H1 (cell line): ENCODE measurements around the gene SKIC8. TPM values are rescaled to one million over a fixed set of nuclear protein-coding genes. Genes with fewer than 3 reads are reported as not detected.

Experiments
- E2F6 ChIP-seq: IDR thresholded peaks from 2 replicates; pipeline ENCODE4 v1.6.1; 2012; ENCODE audit warnings: inconsistent platforms
- GABPA ChIP-seq: IDR thresholded peaks from 2 replicates; pipeline ENCODE4 v1.6.1; 2011; ENCODE audit warnings: mild to moderate bottlenecking, low read length, moderate library complexity, borderline replicate concordance; ENCODE audit not compliant: insufficient read depth
- HDAC6 ChIP-seq: IDR thresholded peaks from one replicate; pipeline ENCODE4 v1.7.1; 2012; ENCODE audit warnings: low read depth, mild to moderate bottlenecking, inconsistent platforms, low read length, moderate library complexity
- KDM5A ChIP-seq: fragments of 200-600 bp; IDR thresholded peaks from 2 replicates; pipeline ENCODE4 v1.7.1; 2012; ENCODE audit warnings: mild to moderate bottlenecking, low read length, inconsistent platforms, mixed read lengths
- RFX5 ChIP-seq: IDR thresholded peaks from 2 replicates; pipeline ENCODE4 v1.6.1; 2011; ENCODE audit warnings: low read depth, low read length, improper control_type of control experiment, borderline replicate concordance
- SIRT6 ChIP-seq: IDR thresholded peaks from one replicate; pipeline ENCODE4 v1.7.1; 2012; ENCODE audit warnings: low read length, inconsistent platforms
- TAF1 ChIP-seq: IDR thresholded peaks from 2 replicates; pipeline ENCODE4 v1.6.1; 2011; ENCODE audit warnings: mild to moderate bottlenecking, low read depth, low read length
- polyA plus RNA-seq, 7 experiments: library from polyadenylated mRNA; depleted of rRNA in 3 of 7; stranded (reverse) in 5 of 7; unstranded in 2 of 7; fragments of >200 nt in 5 of 7; fragments of 200-250 nt in 2 of 7; gene quantifications; 1 replicate in 5 of 7; 2 replicates in 1 of 7; 4 replicates in 1 of 7; pipeline versions ENCODE4 v1.2.1 to v1.2.3, GENCODE V29; 2011 to 2013; ENCODE audit warnings: missing spikeins in 2 of 7, mixed read lengths in 2 of 7
- total RNA-seq: library from RNA; stranded (reverse); fragmentation: NEBNext Ultra II Directional; extraction: Animal tissue kit (Norgen Biotek cat#: 25700); gene quantifications from 2 replicates; pipeline ENCODE4 v1.2.1, GENCODE V29; 2021
- TF ChIP-seq, protein P1 (sequence below): IDR thresholded peaks from 2 replicates; pipeline ENCODE4 v1.6.1; 2012; ENCODE audit warnings: inconsistent platforms

The SKIC8 gene
- total and polyA plus RNA-seq, 2 of the 8 experiments (the other 6 are each of a cell fraction or from before 2014, with no cell fraction given), result 44.2 to 77.7 TPM

- no peak for TF ChIP-seq HDAC6
- no peak for TF ChIP-seq E2F6
- TF ChIP-seq TAF1, result no peak
- TF ChIP-seq SIRT6, result no peak
- no peak for TF ChIP-seq KDM5A
- TF ChIP-seq RFX5, result no peak
- TF ChIP-seq GABPA, result no peak
- TF ChIP-seq, protein P1, sequence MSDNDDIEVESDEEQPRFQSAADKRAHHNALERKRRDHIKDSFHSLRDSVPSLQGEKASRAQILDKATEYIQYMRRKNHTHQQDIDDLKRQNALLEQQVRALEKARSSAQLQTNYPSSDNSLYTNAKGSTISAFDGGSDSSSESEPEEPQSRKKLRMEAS, result no peak
Measured at GRCh38 chr15:78239811-78240210, 59.6 kb downstream of the SKIC8 start (continued).
